Right lobe of liver (tissue), 6 donors: Measurements from ENCODE around the gene LRRC73. TPM values are rescaled to one million over a fixed set of nuclear protein-coding genes. Genes with fewer than 3 reads are reported as not detected.
A peak's percentile ranks its signal among the peaks of the same experiment; 100 is the strongest.
"Not testable (repeated sequence)": the region's sequence is repeated elsewhere in the genome, so short reads cannot be mapped to it uniquely, and the experiment has no call there.

Experiments
- ATAC-seq, 4 donors: fragments of 200-7000 bp; cut with Tn5 transposase; one replicate each; pipeline ENCODE4 v1.9.1; 2020; ENCODE audit warnings: mild to moderate bottlenecking in 4 of 4, moderate library complexity in 4 of 4
- DNase-seq, 3 donors: peaks; one replicate each; pipeline ENCODE4 v3.0.0-alpha.2; 2020
- H3K27ac ChIP-seq, 3 donors: fragments of 200-600 bp; one replicate each; pipeline ENCODE4 v1.8.0; 2022
- H3K27me3 ChIP-seq, 2 donors: fragments of 200-600 bp; one replicate each; pipeline ENCODE4 v1.8.0; 2022
- H3K36me3 ChIP-seq, 4 donors: fragments of 200-600 bp; sonication (generic) in 1 of 4; one replicate each; pipeline versions ENCODE4 v1.5.1 to v1.8.0; 2017 to 2022; ENCODE audit warnings: control low read depth in 1 of 4
- H3K4me1 ChIP-seq, 4 donors: fragments of 200-600 bp; sonication (generic) in 1 of 4; one replicate each; pipeline versions ENCODE4 v1.5.1 to v1.8.0; 2017 to 2022; ENCODE audit warnings: control low read depth in 1 of 4
- H3K4me3 ChIP-seq, 3 donors: fragments of 200-600 bp; one replicate each; pipeline ENCODE4 v1.8.0; 2022
- H3K9me3 ChIP-seq, 4 donors: fragments of 200-600 bp; sonication (generic) in 1 of 4; one replicate each; pipeline versions ENCODE4 v1.5.1 to v1.8.0; 2017 to 2022; ENCODE audit warnings: control low read depth in 1 of 4
- POLR2A ChIP-seq: fragments of 450-650 bp; IDR thresholded peaks from one replicate; pipeline ENCODE4 v1.6.1; 2017; ENCODE audit warnings: antibody characterized with exemption, mild to moderate bottlenecking
- WGBS: methylation state at CpG from one replicate; pipeline ENCODE4 v1.1.6; 2018; ENCODE audit warnings: low coverage, low lambda C conversion rate; ENCODE audit not compliant: insufficient coverage; ENCODE audit errors: missing lambda C conversion rate; 5-methylcytosine and 5-hydroxymethylcytosine counted together
- intact Hi-C, 2 donors: fragments of 100-400 bp; cut with DNase I; formaldehyde crosslinking; loops; one replicate each; pipeline versions ENCODE4 v1.11.2 to v1.14.1; 2022
- total RNA-seq, 6 experiments: library from RNA; depleted of rRNA in 2 of 6; stranded (reverse); fragments of >200 nt in 2 of 6; fragmentation: NEBNext Ultra II Directional in 3 of 6; extraction: Animal tissue kit (Norgen Biotek cat#: 25700) in 3 of 6; gene quantifications; one replicate each; pipeline versions ENCODE4 v1.1.0 to v1.2.4, GENCODE V29; 2016 to 2023
- TF ChIP-seq, protein P1 (sequence below), 4 donors: fragments of 200-600 bp in 3 of 4; fragments of 450-650 bp in 1 of 4; IDR thresholded peaks; one replicate each; pipeline versions ENCODE4 v1.5.1 to v1.8.0; 2016 to 2022; ENCODE audit warnings: antibody characterized with exemption in 4 of 4, mild to moderate bottlenecking in 2 of 4
- donor health status: DM: no; HTN: yes; CAD: no.
- donor health status: DM: no; HTN: no; CAD: no.
- donor health status: DM: no; HTN: no; CAD: no.
- donor health status: DM: no; HTN: yes; CAD: no.
- donor health status: DM: no; HTN: yes; CAD: no.

LRRC73 gene
- total RNA-seq, 6 experiments from 2014 or later = 0.12 to 0.43 (median 0.26) TPM; not detected in 1

DNA sequence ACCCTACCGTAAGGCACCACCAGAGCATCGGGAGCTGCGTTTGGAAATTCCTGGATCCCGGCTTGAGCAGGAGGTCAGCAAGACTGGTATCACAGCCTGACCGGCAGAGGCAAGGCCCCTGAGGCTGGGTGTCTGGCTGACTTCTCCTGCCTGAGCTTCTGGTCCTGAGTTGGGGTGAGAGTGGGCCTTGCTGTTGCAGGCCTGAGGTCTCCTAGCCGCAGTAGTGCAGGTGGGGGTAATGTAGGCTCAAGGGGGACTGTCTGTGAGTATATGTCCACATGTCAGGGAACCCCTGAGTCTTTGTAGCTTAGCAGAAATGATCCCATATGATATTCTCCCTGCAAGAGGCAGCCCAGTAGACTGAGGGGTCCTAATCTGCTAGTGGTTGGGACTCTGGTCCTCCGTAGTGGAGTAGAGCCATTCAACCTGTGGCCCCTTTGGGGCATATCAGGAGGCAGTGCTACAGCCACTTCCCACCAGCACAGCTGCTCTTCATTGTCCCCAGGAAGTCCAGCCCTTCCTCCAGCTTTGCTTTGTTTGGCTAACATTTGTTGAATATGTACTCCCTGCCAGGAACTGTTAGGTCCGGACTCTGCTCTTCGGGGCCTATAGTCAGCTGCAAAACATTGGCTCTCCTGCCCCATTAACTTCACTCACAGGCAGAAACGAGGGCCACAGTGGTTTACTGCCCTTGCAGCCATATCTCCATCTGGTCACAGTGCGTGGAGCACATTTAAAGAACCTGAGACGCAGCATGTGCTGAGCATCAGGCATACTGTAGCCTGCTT, 10.9 kb downstream of the LRRC73 start:
- DNase-seq = peak in 2 of 3 donors; percentile 55 to 78
- Histone ChIP-seq H3K27ac (peak overlapping the region in 2 of 3 donors; percentile 30 to 47), H3K4me3 (no peak overlapping the region), H3K27me3 (no peaks in the 10 kb centered on the region), H3K9me3 (no peaks in the 10 kb centered on the region), H3K36me3 (peaks cover 0 to 47% (median 9%) of the 10 kb centered on the region in 4 donors), H3K4me1 (peaks cover 0 to 14% (median 7%) of the 10 kb centered on the region in 4 donors)
- intact Hi-C loops = no loop called here
- peak; percentile 74 to 93 (median 84) for ATAC-seq
- 50% methylated on average over 8 of the region's 12 CpGs for WGBS
- TF ChIP-seq, protein P1, sequence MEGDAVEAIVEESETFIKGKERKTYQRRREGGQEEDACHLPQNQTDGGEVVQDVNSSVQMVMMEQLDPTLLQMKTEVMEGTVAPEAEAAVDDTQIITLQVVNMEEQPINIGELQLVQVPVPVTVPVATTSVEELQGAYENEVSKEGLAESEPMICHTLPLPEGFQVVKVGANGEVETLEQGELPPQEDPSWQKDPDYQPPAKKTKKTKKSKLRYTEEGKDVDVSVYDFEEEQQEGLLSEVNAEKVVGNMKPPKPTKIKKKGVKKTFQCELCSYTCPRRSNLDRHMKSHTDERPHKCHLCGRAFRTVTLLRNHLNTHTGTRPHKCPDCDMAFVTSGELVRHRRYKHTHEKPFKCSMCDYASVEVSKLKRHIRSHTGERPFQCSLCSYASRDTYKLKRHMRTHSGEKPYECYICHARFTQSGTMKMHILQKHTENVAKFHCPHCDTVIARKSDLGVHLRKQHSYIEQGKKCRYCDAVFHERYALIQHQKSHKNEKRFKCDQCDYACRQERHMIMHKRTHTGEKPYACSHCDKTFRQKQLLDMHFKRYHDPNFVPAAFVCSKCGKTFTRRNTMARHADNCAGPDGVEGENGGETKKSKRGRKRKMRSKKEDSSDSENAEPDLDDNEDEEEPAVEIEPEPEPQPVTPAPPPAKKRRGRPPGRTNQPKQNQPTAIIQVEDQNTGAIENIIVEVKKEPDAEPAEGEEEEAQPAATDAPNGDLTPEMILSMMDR (IDR thresholded peaks at IDR 0.05) = no peak
- TF ChIP-seq POLR2A = no peak

DNA sequence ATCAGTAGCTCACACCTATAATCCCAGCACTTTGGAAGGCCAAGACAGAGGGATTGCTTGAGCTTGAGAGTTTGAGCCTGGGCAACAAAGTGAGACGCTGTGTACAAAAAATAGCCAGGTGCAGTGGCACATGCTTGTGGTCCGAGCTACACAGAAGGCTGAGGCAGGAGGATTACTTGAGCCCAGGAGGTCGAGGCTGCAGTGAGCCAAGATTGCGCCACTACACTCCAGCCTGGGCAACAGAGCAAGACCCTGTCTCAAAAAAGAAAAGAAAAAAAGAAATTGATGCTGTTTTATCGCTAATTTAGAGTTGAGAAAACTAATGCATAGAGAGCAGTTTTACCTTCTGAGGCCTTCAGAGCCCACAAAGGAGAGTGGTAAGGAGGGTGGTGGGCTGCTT, 11.9 kb downstream of the LRRC73 start:
- intact Hi-C loops, H3K9me3 ChIP-seq, H3K27me3 ChIP-seq, DNase-seq, ATAC-seq, H3K4me3 ChIP-seq, H3K27ac ChIP-seq: not testable (repeated sequence)
- Histone ChIP-seq H3K4me1 (peaks cover 0 to 23% (median 11%) of the 10 kb centered on the region in 4 donors), H3K36me3 (peaks cover 0 to 39% (median 9%) of the 10 kb centered on the region in 4 donors)
- WGBS = 95% methylated on average over 4 of the region's 5 CpGs

DNA sequence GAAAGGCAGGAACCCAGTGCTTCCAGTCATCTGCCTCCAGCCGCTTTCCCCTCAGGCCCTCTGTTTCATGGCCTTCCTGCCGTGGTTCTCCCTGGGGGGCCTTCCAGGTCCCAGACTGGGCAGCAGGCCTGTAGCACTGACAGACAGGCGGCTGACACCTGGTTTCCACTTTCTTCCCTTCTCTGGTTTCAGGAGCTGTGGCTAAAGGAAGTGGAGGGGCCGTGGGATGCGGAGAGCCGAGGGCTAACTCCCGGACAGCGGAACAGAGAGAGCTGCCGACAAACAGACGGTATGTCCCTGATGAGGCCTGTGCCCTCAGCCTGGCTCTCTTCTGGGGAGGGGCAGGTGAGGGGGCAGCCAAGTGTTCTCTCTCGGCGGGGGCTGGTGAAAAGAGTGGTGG, 12.5 kb downstream of the LRRC73 start:
- TF ChIP-seq POLR2A = no peak
- TF ChIP-seq, protein P1 (IDR thresholded peaks at IDR 0.05) = no peak
- DNase-seq (no peak), ATAC-seq (no peak)
- Histone ChIP-seq H3K4me1 (peaks cover 0 to 23% (median 11%) of the 10 kb centered on the region in 4 donors), H3K27me3 (no peaks in the 10 kb centered on the region), H3K9me3 (no peaks in the 10 kb centered on the region), H3K27ac (no peak overlapping the region), H3K4me3 (no peak overlapping the region), H3K36me3 (peaks cover 0 to 33% (median 9%) of the 10 kb centered on the region in 4 donors)
- intact Hi-C loops = no loop called here
- 93% methylated on average over 7 of the region's 12 CpGs for WGBS

DNA sequence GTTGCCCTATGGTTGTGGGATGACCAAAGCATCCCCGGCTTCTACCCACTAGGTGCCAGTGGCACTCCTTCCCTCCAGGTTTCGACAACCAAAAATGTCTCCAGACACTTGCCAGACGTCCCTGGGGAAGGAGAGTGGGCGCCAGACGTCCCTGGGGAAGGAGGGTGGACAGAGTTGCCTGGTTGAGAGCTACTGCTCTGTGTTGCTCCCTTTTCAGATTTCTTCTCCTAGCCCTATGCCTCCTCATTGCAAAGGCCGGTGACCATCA, 13.1 kb downstream of the LRRC73 start:
- no peak overlapping the region for H3K4me3 ChIP-seq
- DNase-seq = no peak
- no peak overlapping the region for H3K27ac ChIP-seq
- intact Hi-C loops = no loop called here
- 87% methylated on average over 4 of the region's 6 CpGs for WGBS
- no peak for ATAC-seq
- TF ChIP-seq POLR2A = no peak
- TF ChIP-seq, protein P1 (IDR thresholded peaks at IDR 0.05) = no peak
- peaks cover 0 to 23% (median 11%) of the 10 kb centered on the region in 4 donors for H3K4me1 ChIP-seq
- H3K9me3 ChIP-seq = no peaks in the 10 kb centered on the region
- H3K27me3 ChIP-seq = no peaks in the 10 kb centered on the region
- peaks cover 0 to 30% (median 5%) of the 10 kb centered on the region in 4 donors for H3K36me3 ChIP-seq

DNA sequence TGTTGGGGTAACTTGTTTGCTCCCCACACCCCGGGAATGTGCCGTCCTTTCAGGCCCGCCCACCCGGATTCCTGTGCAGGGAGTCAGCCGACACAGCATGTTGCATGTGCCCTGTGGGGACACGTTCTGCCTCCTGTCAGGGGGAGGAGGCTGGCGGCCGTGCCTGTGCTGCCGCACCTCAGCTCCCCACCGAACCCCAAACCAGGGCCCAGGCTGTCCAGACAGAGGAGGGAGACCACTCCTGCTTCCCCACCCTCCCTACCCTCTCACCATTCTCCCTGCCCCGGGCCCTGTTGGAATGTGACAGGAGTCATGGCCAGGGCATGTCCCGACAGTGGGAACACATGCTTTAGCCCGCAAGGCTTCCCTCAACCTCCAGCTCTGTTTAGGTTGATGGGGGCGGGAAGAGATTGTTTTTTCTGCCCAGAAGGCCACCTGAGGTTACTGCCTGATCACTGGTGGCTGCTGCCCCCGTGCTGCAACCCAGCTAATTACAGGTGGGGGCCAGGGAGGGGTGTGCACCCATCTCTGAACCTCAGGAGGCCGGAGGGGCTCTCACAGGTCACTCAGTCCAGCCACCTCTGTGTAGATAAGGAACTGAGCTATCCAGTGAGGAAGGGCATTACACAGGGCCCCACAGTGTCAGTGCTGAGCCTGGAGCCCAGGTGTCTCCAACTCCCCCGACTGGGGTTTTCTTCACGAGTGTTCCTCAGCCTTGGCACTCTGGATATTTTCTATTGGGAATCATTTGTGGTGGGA, 13.6 kb downstream of the LRRC73 start:
- H3K4me1 ChIP-seq = peaks cover 0 to 23% (median 11%) of the 10 kb centered on the region in 4 donors
- TF ChIP-seq POLR2A = no peak
- TF ChIP-seq, protein P1 (IDR thresholded peaks at IDR 0.05) = peak; percentile 41 to 53 (median 44)
- H3K36me3 ChIP-seq = peaks cover 0 to 30% (median 4%) of the 10 kb centered on the region in 4 donors
- ATAC-seq = peak; percentile 12 to 45 (median 28)
- H3K4me3 ChIP-seq = no peak overlapping the region
- no peak overlapping the region for H3K27ac ChIP-seq
- intact Hi-C loops = no loop called here
- H3K9me3 ChIP-seq = no peaks in the 10 kb centered on the region
- DNase-seq = no peak
- WGBS = 40% methylated on average over 3 of the region's 18 CpGs
- H3K27me3 ChIP-seq = no peaks in the 10 kb centered on the region
